ENCODE results near the gene INSM1.

The INSM1 gene

DNA sequence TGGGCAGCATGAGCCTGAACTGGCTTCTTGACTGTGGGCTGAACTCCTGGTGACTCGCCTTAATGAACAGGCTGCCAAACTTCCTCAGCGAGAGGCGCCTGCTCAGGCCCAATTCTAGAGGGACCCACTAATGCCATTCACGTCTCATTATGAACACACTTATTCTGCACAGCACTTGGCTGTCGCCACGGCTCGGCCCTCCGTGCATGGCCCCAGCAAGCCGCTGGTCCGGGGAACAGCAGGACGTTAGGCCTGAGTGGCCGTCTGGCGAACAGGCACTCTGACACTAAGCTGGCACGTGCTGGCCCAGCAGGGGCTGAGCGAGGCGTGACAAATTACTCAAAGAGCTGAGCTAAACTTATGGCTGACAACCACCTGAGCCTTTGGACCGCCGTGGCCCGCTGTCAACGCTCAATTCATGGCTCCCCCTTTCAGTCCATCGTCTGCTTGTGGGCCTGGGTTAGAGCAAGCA is 45.9 kb downstream of the INSM1 start:
- ChIA-PET CTCF (no interaction called here), POLR2A (no interaction called here)

DNA sequence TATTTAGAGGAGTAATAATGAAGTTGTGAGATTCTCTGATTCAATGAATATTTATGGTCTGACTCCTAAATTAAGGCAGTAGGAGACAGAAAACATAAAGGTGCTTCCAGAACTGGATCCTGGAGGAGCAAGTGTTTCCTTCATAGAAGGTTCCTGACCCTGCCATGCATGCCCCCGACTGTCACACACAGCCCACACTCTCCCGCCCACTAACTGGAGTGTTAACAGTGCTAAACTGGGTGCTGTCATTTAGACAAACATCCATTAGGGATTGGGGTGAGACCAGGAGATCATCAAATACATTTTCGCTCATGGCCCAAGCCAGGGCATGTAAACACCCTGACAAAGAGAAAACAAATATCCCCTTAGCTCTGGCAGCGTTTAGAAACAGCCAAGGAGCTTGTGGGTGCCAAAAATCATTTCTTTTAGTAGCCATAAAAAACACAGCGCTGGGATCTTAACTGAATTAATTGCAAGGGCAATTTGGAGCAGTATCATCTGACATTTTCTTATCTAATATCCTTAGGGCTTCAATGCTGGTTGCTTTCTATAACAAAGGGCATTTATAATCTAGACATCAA is 46.8 kb downstream of the INSM1 start:
- no peak for DNase-seq (ENCODE audit: low read depth, low spot score)
- TF ChIP-seq, protein P1, sequence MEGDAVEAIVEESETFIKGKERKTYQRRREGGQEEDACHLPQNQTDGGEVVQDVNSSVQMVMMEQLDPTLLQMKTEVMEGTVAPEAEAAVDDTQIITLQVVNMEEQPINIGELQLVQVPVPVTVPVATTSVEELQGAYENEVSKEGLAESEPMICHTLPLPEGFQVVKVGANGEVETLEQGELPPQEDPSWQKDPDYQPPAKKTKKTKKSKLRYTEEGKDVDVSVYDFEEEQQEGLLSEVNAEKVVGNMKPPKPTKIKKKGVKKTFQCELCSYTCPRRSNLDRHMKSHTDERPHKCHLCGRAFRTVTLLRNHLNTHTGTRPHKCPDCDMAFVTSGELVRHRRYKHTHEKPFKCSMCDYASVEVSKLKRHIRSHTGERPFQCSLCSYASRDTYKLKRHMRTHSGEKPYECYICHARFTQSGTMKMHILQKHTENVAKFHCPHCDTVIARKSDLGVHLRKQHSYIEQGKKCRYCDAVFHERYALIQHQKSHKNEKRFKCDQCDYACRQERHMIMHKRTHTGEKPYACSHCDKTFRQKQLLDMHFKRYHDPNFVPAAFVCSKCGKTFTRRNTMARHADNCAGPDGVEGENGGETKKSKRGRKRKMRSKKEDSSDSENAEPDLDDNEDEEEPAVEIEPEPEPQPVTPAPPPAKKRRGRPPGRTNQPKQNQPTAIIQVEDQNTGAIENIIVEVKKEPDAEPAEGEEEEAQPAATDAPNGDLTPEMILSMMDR (IDR thresholded peaks at IDR 0.05; ENCODE audit: insufficient read depth, low read length, missing control alignments): no peak
- POLR2A ChIA-PET: no interaction called here
- no peak overlapping the region for H3K4me3 ChIP-seq (ENCODE audit: low read depth, low read length)
- CTCF ChIA-PET: no interaction called here

More for the DNA sequence above, 45.9 kb downstream of the INSM1 start:
- no peak overlapping the region for H3K4me3 ChIP-seq (ENCODE audit: low read depth, low read length)
- DNase-seq (ENCODE audit: low read depth, low spot score): no peak
- TF ChIP-seq, protein P1 (IDR thresholded peaks at IDR 0.05; ENCODE audit: insufficient read depth, low read length, missing control alignments): no peak

DNA sequence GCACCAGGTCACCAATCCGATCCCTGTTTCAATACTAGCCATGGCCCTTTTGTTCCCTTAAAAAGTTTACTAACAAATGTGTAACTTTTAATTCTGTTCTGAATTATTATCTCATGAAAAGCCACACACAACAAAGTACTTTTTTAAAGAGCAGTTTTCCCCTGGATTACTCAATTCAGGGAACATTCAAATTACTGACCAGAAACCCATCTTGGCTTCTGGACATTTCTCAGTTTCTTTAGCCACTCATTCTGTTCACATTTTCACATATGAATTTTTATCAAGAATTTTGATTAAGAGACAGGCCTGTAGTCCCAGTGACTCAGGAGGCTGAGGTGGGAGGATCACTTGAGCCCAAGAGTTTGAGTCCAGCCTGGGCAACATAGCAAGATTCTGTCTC is 47.4 kb downstream of the INSM1 start:
- no peak for DNase-seq (ENCODE audit: low read depth, low spot score)
- H3K4me3 ChIP-seq (ENCODE audit: low read depth, low read length): no peak overlapping the region
- ChIA-PET CTCF (no interaction called here), POLR2A (no interaction called here)
- TF ChIP-seq, protein P1 (IDR thresholded peaks at IDR 0.05; ENCODE audit: insufficient read depth, low read length, missing control alignments): no peak

DNA sequence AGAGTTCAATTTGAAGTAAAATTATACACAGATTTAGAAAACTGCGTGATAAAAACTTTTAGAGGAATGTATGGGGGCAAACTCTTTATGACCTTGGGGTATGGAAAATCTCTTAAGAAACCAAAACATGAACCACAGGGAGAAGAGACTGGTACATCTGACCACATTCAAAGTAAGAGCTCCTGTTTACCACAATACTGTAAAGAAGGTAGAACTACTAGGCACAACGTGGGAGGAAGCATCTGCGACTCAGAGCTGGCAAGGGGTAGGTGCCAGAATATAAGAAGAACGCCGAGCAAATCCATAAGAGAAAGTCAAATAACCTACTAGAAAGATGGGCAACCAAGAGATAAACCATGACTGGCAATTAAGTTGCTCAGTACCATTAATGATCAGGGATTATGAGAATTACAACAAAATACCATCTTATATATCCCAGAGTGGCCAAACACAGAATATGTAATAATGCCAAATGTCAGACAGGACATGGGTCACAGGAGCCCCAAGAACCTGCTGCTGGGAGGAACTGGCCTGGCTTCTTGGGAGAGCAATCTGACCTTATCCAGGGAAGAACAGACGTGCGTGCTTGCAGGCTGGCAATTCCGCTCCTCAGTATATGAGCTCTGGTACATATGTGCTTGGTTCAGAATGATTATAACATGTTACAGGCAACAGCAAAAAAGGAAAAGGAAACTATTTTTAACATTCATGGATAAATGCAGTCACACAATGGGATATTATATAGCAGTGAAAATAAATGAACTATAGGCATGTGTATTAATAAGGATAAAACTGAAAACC is 50.2 kb downstream of the INSM1 start:
- DNase-seq (ENCODE audit: low read depth, low spot score): no peak
- H3K4me3 ChIP-seq (ENCODE audit: low read depth, low read length): no peak overlapping the region
- TF ChIP-seq, protein P1 (IDR thresholded peaks at IDR 0.05; ENCODE audit: insufficient read depth, low read length, missing control alignments): no peak
- ChIA-PET CTCF (no interaction called here), POLR2A (no interaction called here)
